SIG-M5 treated with dmso at 0.1 percent for 504 hours (cell line): ENCODE data around the gene POTEJ.
"Not testable (repeated sequence)": the region's sequence is repeated elsewhere in the genome, so short reads cannot be mapped to it uniquely, and the experiment has no call there.

Source experiments
- DNase-seq: peaks from one replicate; lab custom pipeline; 2025; ENCODE audit not compliant: unreplicated experiment; lab: John Stamatoyannopoulos, UW

POTEJ gene

GRCh38 chr2:130601648-130602302 is 9.5 kb upstream of the POTEJ start:
- not testable (repeated sequence) for DNase-seq

- not testable (repeated sequence) for DNase-seq
Measured at GRCh38 chr2:130608276-130609001, 2.8 kb upstream of the POTEJ start.

- DNase-seq, result not testable (repeated sequence)
Measured at GRCh38 chr2:130609002-130609920, 2.0 kb upstream of the POTEJ start.

- not testable (repeated sequence) for DNase-seq
Measured at GRCh38 chr2:130610486-130610885, 754 bp upstream of the POTEJ start.

- DNase-seq, result not testable (repeated sequence)
Measured at GRCh38 chr2:130628784-130629475, 17.7 kb downstream of the POTEJ start.

- not testable (repeated sequence) for DNase-seq
Measured at GRCh38 chr2:130638973-130639372, 27.7 kb downstream of the POTEJ start.

- not testable (repeated sequence) for DNase-seq
Measured at GRCh38 chr2:130641688-130642087, 30.4 kb downstream of the POTEJ start.

GRCh38 chr2:130649285-130649684 is 38.0 kb downstream of the POTEJ start:
- not testable (repeated sequence) for DNase-seq

GRCh38 chr2:130664506-130664905 is 53.3 kb downstream of the POTEJ start:
- DNase-seq, result not testable (repeated sequence)

- not testable (repeated sequence) for DNase-seq
Measured at GRCh38 chr2:130665596-130665995, 54.4 kb downstream of the POTEJ start.

- not testable (repeated sequence) for DNase-seq
Measured at GRCh38 chr2:130667516-130667915, 56.3 kb downstream of the POTEJ start.

GRCh38 chr2:130670026-130670745 is 58.9 kb downstream of the POTEJ start:
- DNase-seq, result not testable (repeated sequence)

- DNase-seq, result not testable (repeated sequence)
Measured at GRCh38 chr2:130692041-130692770, 81.0 kb downstream of the POTEJ start.

- not testable (repeated sequence) for DNase-seq
Measured at GRCh38 chr2:130693474-130693873, 82.2 kb downstream of the POTEJ start.

GRCh38 chr2:130703250-130703649 is 92.0 kb downstream of the POTEJ start:
- not testable (repeated sequence) for DNase-seq
